Measurements from ENCODE around the gene SLCO3A1. TPM values are rescaled to one million over a fixed set of nuclear protein-coding genes. Genes with fewer than 3 reads are reported as not detected.

SLCO3A1 gene
- total RNA-seq, 1 donor from 2014 or later: 7.7 TPM

DNA sequence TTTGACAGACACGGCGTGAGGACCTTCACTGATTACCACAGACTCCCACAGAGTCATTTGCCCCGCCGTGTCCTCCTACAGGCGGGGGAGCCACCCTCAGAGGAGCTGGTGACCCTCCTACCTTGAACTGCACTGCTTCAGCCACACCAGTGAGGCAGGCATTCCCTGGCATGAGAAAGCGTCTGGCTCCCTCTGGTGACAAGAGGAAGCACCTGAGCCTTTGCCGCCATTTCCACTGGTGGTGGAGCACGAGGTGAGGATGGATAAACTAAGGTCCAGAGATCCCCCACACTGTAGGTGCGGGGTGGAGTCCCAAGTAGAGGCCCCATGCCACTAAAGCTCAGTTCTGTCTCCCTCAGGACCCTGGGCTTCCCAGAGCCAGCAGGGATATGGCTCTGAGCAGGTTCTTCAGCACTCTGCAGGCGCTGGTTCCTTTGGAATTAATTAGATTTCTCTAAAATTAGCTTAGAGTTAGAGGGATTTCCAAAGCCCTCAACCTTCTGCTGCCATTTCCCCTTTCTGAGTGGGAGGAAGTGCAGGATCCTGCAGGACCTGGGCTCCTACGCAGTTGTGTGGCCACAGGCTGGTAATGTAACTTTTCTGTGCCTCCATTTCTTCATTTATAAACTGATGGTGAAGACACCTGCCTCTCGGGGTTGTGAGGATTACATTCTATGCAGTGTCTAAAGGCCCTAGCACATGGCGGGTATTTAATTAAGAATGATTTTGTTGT, 224.0 kb downstream of the SLCO3A1 start:
- Mint-ChIP-seq H3K36me3 (ENCODE audit: insufficient read depth) (no peaks in the 10 kb centered on the region), H3K9me3 (ENCODE audit: low read depth) (no peaks in the 10 kb centered on the region), H3K27ac (no peak overlapping the region), H3K27me3 (peaks cover 25% of the 10 kb centered on the region), H3K4me1 (ENCODE audit: low read depth) (no peaks in the 10 kb centered on the region), H3K4me3 (ENCODE audit: low read depth) (no peak overlapping the region)
- TF ChIP-seq, protein P1, sequence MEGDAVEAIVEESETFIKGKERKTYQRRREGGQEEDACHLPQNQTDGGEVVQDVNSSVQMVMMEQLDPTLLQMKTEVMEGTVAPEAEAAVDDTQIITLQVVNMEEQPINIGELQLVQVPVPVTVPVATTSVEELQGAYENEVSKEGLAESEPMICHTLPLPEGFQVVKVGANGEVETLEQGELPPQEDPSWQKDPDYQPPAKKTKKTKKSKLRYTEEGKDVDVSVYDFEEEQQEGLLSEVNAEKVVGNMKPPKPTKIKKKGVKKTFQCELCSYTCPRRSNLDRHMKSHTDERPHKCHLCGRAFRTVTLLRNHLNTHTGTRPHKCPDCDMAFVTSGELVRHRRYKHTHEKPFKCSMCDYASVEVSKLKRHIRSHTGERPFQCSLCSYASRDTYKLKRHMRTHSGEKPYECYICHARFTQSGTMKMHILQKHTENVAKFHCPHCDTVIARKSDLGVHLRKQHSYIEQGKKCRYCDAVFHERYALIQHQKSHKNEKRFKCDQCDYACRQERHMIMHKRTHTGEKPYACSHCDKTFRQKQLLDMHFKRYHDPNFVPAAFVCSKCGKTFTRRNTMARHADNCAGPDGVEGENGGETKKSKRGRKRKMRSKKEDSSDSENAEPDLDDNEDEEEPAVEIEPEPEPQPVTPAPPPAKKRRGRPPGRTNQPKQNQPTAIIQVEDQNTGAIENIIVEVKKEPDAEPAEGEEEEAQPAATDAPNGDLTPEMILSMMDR (IDR thresholded peaks at IDR 0.05; ENCODE audit: unreplicated experiment): peak; percentile 81
- peak; percentile 65 for DNase-seq (ENCODE audit: low spot score, unreplicated experiment)

DNA sequence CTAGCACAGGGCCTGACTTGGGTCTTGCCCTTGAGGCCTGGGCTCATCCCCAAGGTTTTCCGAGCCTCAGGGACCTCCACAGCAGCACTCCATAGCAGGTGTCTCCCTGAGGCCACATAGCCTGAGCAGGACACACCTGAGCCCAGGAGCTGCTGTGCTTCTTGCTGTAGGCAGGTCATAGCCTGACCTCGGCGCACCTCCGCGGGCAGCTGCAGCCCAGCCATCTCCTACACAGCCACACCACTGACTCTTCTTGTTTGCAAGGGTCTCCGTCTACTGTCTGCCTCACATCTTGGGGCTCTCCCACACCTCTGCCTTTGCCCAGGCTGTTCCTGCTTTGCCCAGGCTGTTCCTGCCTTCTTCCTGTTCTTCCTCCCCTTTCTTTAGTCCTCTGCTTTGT, 224.8 kb downstream of the SLCO3A1 start:
- Mint-ChIP-seq H3K36me3 (ENCODE audit: insufficient read depth) (no peaks in the 10 kb centered on the region), H3K27ac (no peak overlapping the region), H3K4me3 (ENCODE audit: low read depth) (no peak overlapping the region), H3K27me3 (peaks cover 24% of the 10 kb centered on the region), H3K9me3 (ENCODE audit: low read depth) (no peaks in the 10 kb centered on the region), H3K4me1 (ENCODE audit: low read depth) (no peaks in the 10 kb centered on the region)
- no peak for DNase-seq (ENCODE audit: low spot score, unreplicated experiment)
- TF ChIP-seq, protein P1 (IDR thresholded peaks at IDR 0.05; ENCODE audit: unreplicated experiment): no peak

GRCh38 chr15:92079047-92079446, 225.5 kb downstream of the SLCO3A1 start:
- TF ChIP-seq, protein P1 (IDR thresholded peaks at IDR 0.05; ENCODE audit: unreplicated experiment): peak; percentile 39
- Mint-ChIP-seq H3K4me3 (ENCODE audit: low read depth) (no peak overlapping the region), H3K27me3 (peaks cover 23% of the 10 kb centered on the region), H3K36me3 (ENCODE audit: insufficient read depth) (no peaks in the 10 kb centered on the region), H3K27ac (no peak overlapping the region), H3K4me1 (ENCODE audit: low read depth) (no peaks in the 10 kb centered on the region), H3K9me3 (ENCODE audit: low read depth) (no peaks in the 10 kb centered on the region)
- DNase-seq (ENCODE audit: low spot score, unreplicated experiment): no peak

- Mint-ChIP-seq H3K27ac (no peak overlapping the region), H3K4me1 (ENCODE audit: low read depth) (no peaks in the 10 kb centered on the region), H3K9me3 (ENCODE audit: low read depth) (no peaks in the 10 kb centered on the region), H3K4me3 (ENCODE audit: low read depth) (no peak overlapping the region), H3K36me3 (ENCODE audit: insufficient read depth) (no peaks in the 10 kb centered on the region), H3K27me3 (peaks cover 20% of the 10 kb centered on the region)
- no peak for DNase-seq (ENCODE audit: low spot score, unreplicated experiment)
- TF ChIP-seq, protein P1 (IDR thresholded peaks at IDR 0.05; ENCODE audit: unreplicated experiment): no peak
Measured at GRCh38 chr15:92079647-92080255, 226.2 kb downstream of the SLCO3A1 start.

- H3K36me3 Mint-ChIP-seq (ENCODE audit: insufficient read depth): no peaks in the 10 kb centered on the region
- H3K4me1 Mint-ChIP-seq (ENCODE audit: low read depth): no peaks in the 10 kb centered on the region
- TF ChIP-seq, protein P1 (IDR thresholded peaks at IDR 0.05; ENCODE audit: unreplicated experiment): peak; percentile 93
- peak; percentile 59 for DNase-seq (ENCODE audit: low spot score, unreplicated experiment)
- no peak overlapping the region for H3K27ac Mint-ChIP-seq
- peaks cover 7% of the 10 kb centered on the region for H3K27me3 Mint-ChIP-seq
- H3K9me3 Mint-ChIP-seq (ENCODE audit: low read depth): no peaks in the 10 kb centered on the region
- H3K4me3 Mint-ChIP-seq (ENCODE audit: low read depth): no peak overlapping the region
Measured at GRCh38 chr15:92082006-92082843, 228.7 kb downstream of the SLCO3A1 start.

Measured in progenitor cell of endocrine pancreas (in vitro differentiated cells).